PFSK-1 (cell line): Measurements from ENCODE around the gene RPS18.

Experiments
- FOXP2 ChIP-seq: optimal IDR thresholded peaks from 2 replicates; pipeline ENCODE3; 2011; ENCODE audit warnings: borderline replicate concordance, control low read depth, inconsistent platforms; ENCODE audit not compliant: insufficient read depth; ENCODE audit errors: extremely low read length, extremely low read depth
- POLR2AphosphoS5 ChIP-seq: IDR thresholded peaks from 2 replicates; pipeline ENCODE4 v1.6.1; 2012; ENCODE audit warnings: low read depth, mild to moderate bottlenecking, control low read depth, low read length, moderate library complexity
- REST ChIP-seq, 2 experiments: IDR thresholded peaks; 2 replicates each; pipeline versions ENCODE4 v1.6.1 to v1.8.0; 2011 to 2012; ENCODE audit warnings: low read depth in 2 of 2, low read length in 2 of 2, control low read depth in 1 of 2, inconsistent platforms in 1 of 2, mild to moderate bottlenecking in 1 of 2, moderate library complexity in 1 of 2; ENCODE audit not compliant: insufficient read depth in 1 of 2
- SIN3A ChIP-seq: IDR thresholded peaks from 2 replicates; pipeline ENCODE4 v1.6.1; 2012; ENCODE audit warnings: mild to moderate bottlenecking, low read length, moderate library complexity, borderline replicate concordance; ENCODE audit not compliant: insufficient read depth
- TAF1 ChIP-seq: IDR thresholded peaks from 2 replicates; pipeline ENCODE4 v1.6.1; 2012; ENCODE audit warnings: low read length, control low read depth, borderline replicate concordance; ENCODE audit not compliant: insufficient read depth

Gene RPS18

GRCh38 chr6:33248932-33249731, 22.7 kb upstream of the RPS18 start:
- peak; percentile 53; the same call in 1 of the 2 replicates for TF ChIP-seq SIN3A
- peak; percentile 91 for TF ChIP-seq POLR2AphosphoS5
- peak; percentile 30 to 36; a peak in 1 of 4 replicates for TF ChIP-seq REST (IDR thresholded peaks at IDR 0.05; ENCODE audit: insufficient read depth in 1 of 2, low read depth in 2 of 2, low read length in 2 of 2)
- TF ChIP-seq FOXP2: peak; percentile 72
- TF ChIP-seq TAF1: peak; percentile 74; the same call in 1 of the 2 replicates

GRCh38 chr6:33249732-33250630, 21.9 kb upstream of the RPS18 start:
- TF ChIP-seq REST (IDR thresholded peaks at IDR 0.05; ENCODE audit: insufficient read depth in 1 of 2, low read depth in 2 of 2, low read length in 2 of 2) (no peak), TAF1 (no peak), SIN3A (no peak), POLR2AphosphoS5 (no peak), FOXP2 (no peak)

- TF ChIP-seq TAF1 (no peak), REST (IDR thresholded peaks at IDR 0.05; ENCODE audit: insufficient read depth in 1 of 2, low read depth in 2 of 2, low read length in 2 of 2) (no peak), POLR2AphosphoS5 (no peak), SIN3A (no peak), FOXP2 (no peak)
Observed at GRCh38 chr6:33250731-33251130, 21.1 kb upstream of the RPS18 start.

- TF ChIP-seq REST (IDR thresholded peaks at IDR 0.05; ENCODE audit: insufficient read depth in 1 of 2, low read depth in 2 of 2, low read length in 2 of 2): no peak
- no peak for TF ChIP-seq TAF1
- TF ChIP-seq FOXP2: no peak
- no peak for TF ChIP-seq POLR2AphosphoS5
- no peak for TF ChIP-seq SIN3A
Observed at GRCh38 chr6:33251395-33252012, 20.4 kb upstream of the RPS18 start.
